Stimulated activated CD4-positive, alpha-beta T cell treated with anti-CD3 and anti-CD28 coated beads, Interleukin-1b, Interleukin-23, amount 100 ng/mL, for 24 hours (primary cell): ENCODE results near the gene ASCC1.
"Not testable (repeated sequence)": the region's sequence is repeated elsewhere in the genome, so short reads cannot be mapped to it uniquely, and the experiment has no call there.

ENCODE experiments used
- DNase-seq, 4 experiments: peaks; one replicate each; pipeline ENCODE4 v3.0.0-alpha.2; 2020; ENCODE audit warnings: low read depth in 4 of 4, low spot score in 1 of 4

Gene ASCC1

DNA sequence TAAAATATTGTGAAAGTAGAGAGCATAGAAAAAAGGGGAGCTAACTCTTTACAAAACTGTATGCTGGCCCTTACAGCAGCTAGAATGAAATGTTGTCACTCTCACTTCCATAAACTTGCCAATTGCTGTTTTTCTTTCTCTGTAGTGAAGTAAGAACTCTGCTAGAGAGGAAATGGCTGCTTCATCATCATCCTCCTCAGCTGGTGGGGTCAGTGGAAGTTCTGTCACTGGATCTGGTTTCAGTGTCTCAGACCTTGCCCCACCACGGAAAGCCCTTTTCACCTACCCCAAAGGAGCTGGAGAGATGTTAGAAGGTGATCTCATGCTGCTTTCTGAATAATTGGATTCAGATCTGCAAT lies 7.6 kb upstream of the ASCC1 start:
- DNase-seq, result no peak

DNA sequence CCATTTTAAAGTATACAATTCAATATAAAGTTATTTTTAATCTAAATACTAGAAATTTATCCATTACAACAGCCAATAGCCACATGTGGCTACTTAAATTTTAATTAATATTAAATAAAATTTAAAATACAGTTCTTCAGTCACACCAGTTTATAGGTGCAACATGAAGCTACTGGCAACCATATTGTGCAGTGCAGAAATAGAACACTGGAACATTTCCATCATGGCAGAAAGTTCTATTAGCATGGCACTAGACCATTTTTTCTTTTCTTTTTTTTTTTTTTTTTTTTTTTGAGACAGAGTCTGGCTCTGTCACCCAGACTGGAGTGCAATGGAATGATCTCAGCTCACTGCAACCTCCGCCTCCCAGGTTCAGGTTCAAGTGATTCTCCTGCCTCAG lies 5.2 kb upstream of the ASCC1 start:
- DNase-seq, result no peak

DNA sequence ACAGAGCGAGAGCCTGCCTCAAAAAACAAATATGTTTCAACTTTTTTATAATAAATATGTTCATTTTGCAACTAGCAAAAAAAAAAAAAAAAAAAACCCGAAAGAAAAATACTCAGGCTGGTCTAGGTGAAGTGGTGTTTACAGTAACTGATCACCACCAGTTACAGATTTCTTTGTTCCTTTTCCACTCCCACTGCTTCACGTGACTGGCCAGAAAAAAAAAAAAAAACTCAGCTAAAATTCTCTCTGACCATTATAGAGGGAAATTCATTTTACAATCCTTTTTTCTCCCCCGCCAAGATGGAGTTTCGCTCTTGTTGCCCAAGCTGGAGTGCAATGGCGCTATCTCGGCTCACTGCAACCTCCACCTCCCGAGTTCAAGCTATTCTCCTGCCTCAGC lies 4.6 kb upstream of the ASCC1 start:
- no peak for DNase-seq

DNA sequence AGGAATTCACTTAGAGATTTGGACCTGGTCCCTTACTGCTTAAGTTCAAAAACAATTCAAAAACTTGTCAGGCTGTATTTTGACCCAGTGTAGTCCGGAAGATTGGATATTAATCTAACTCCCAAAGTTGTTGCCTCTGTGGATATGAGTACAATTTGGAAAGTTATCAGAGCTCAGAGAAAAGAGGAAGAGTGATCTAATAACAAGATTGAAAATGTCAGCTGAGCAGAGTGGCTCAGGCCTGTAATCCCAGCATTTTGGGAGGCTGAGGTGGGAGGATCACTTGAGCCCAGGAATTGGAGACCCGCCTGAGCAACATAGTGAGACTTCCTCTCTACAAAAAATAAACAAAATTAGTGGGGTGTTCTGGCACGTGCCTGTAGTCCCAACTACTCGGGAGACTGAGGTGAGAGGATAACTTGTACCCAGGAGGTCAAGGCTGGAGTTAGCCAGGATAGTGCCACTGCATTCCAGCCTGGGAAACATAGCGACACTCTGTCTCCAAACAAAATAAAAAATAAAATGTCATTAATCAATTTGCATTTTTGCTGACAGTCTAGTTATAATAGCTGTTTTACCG lies 3.2 kb upstream of the ASCC1 start:
- no peak for DNase-seq

DNA sequence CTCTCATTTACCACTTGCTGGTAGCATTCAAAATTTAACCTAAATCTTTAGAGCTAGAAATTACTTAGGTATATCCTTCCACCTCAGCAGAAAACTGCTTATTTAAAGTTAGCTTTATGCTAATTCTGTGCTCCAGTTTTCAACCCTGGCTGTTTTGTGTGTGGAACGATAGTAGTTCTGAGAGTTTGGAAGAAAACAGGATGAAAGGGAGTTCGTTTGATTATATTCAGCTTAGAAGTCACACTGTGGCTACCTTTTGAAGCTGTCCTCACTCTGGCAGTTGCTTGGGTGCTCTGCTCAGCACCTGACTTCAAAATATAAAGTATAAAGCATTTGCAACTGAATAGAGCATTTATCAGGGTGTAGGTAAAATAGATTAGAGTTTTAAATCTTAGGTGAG lies 2.6 kb upstream of the ASCC1 start:
- no peak for DNase-seq

DNA sequence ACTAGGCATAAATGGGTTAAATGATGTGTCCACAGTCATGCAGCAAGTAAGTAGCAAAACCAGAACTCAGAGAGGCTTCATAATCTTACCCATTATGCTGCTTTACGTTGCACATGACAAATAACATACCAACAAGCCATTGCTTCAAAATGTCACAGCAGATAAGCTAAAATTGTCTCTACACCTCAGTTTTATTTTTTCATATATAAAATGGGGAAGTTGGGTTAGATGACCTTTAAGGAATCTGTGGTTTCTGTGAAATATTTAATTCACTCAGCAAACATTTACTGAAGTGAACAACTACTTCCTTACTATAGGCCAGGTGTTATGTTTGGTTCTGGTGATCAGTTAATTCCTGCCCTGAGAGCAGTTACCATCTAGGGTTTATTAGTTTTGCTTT lies 2.2 kb upstream of the ASCC1 start:
- DNase-seq, result no peak

DNA sequence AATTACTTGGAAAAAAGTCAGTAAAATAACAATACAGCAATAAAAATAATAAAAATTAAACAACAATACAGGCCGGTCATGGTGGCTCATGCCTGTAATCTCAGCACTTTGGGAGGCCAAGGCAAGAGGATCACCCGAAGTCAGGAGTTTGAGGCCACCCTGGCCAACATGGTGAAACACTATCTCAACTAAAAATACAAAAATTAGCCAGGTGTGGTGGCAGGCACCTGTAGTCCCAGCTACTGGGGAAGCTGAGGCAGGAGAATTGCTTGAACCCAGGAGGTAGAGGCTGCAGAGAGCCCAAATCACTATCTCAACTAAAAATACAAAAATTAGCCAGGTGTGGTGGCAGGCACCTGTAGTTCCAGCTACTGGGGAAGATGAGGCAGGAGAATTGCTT lies 4.2 kb downstream of the ASCC1 start:
- DNase-seq, result not testable (repeated sequence)

DNA sequence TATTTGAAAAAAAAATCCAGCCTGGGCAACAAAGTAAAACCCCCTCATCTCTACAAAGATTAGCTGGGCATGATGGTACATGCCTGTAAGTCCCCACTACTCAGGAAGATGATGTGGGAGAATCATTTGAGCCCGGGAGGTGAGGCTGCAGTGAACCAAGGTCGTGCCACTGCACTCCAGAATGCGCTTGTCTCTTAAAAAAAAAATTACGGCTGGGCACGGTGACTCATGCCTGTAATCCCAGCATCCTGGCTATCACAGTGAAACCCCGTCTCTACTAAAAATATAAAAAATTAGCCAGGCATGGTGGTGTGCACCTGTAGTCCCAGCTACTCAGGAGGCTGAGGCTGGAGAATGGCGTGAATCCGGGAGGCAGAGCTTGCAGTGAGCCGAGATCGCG lies 4.7 kb downstream of the ASCC1 start:
- DNase-seq, result not testable (repeated sequence)

DNA sequence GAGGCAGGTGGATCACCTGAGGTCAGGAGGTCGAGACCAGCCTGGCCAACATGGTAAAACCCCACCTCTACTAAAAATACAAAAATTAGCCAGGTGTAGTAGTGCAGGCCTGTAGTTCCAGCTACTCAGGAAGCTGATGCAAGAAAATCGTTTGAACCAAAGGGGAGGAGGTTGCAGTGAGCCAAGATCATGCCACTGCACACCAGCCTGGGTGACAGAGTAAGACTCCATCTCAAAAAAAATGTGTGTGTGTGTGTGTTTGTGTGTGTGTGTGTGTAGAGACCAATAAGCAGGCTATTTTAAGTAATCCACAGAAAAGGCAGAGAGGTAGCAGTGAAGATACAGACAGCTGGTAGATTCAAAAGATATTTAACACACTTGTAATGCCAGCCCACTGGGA lies 7.5 kb downstream of the ASCC1 start:
- DNase-seq, result not testable (repeated sequence)

DNA sequence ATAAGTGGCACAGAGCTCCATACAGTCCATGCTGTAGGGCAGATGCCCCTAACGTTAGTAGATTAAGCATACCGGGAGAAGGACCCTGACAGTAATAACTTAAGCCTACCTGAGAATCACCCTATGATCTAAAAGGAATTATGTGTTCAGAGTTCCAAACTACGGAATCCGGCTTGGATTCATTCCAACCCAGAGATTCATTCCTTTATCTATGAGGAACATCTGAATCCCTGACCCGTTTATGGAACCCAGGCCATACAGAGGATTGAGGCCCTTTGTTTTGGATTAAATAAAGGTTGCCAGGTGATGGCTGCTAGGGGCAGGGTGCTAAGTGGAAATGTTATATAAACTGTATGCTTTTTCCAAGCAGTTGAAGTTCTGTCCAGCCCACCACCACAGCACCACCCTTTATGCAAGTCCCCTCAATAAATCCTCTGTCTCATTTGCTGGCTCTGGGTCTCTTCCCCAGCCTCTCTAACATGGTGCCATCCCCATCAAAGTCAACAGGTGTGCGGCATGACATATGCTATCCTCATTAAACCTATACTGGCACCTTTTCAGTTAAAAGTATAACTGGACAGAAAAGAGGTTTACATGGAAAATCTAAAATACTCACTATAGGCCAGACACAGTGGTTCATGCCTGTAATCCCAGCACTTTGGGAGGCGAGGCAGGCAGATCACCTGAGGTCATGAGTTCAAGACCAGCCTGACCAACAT lies 9.4 kb downstream of the ASCC1 start:
- DNase-seq, result no peak

DNA sequence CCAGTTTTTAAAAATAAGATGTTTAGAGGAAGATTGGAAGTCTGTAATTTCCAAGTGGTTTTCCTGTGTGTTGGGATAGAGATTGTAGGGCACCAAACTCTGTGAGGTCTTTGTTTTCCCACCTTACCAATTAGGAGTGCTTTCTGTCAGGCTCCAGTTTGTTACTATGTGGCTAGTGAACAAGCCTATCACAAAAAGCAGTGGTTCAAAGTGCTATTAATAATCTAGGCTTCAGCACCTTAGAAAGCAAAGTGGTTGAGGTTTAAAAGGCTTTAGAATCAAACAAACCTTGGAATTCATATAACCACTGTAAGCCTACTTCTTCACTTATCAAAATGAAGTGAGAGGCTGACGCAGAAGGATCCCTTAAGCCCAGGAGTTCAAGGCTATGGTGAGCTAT lies 11.4 kb downstream of the ASCC1 start:
- no peak for DNase-seq

DNA sequence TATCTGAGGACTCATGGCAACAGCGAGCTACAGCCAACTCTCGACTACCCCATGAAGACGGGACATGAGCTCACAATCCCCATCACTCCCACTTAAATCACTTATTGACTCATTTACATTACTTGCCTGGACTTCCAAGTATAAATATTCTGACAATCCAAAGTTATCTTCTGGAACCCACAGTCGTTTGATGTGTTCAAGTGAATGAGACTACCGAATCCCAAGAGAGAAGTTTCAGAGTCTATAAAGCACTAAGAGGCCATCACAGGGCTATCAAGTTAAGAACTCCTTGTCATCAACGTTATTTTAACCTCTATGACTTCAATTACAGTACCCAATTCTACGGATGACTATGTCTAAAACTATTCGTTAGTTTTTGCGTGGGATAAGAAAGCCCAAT lies 11.8 kb downstream of the ASCC1 start:
- no peak for DNase-seq

DNA sequence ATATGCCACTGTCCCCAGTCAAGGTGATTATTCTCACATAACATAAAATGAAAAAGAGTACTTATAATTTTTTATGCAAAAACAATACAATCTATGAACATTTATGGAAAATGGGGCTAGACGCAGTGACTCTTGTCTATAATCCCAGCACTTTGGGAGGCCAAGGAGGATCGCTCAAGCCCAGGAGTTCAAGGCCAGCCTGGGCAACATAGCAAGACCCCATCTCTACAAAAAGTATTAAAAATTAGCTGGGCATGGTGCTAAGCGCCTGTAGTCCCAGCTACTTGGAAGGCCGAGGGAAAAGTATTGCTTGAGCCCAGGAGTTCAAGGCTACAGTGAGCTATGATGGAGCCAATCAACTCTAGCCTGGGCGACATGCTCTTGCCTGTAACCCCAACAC lies 14.8 kb downstream of the ASCC1 start:
- no peak for DNase-seq

DNA sequence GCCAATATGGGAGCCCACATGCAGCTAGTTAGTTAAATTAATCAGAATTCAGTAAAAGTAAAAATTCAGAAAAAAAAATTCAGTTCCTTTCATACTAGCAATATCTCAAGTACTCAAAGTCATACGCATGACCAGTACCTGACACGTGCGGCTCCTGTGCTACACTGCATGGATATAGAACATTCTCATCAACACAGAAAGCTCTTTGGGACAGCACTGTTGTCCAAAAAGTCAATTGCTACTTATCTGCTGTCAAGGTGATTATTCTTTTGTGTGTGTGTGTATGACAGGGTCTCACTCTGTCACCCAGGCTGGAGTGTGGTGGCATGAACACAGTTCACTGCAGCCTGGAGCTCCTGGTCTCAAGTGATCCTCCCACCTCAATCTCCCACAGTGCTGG lies 15.2 kb downstream of the ASCC1 start:
- DNase-seq, result no peak

DNA sequence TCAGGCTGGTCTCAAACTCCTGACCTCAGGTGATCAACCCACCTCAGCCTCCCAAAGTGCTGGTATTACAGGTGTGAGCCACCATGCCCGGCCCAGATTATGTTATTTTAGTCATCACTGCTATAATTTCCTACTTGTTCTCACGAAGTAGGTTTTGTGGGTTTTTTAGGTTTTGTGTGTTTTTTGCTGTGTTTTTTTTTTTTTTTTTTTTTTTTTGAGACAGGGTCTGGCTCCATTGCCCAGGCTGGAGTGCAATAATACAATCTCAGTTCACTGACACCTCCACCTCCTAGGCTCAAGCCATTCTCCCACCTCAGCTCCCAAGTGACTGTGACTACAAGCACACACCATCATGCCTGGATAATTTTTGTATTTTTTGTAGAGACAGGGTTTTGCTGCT lies 21.1 kb downstream of the ASCC1 start:
- DNase-seq, result no peak

DNA sequence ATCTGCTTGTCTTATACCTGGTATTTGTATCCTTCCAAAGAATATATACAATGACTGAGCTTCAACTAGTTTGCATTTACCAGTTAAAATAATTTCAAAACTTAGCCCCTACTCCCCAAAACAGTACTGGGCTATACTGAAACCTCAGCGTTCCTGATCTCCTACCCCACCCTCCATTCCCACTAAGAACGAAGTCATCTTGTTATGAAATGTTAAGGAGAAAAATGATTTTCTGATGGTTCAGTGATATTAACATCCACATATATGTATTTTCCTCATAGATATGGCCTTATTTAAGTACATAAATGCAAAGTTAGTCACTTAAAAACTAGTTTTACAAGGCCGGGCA lies 29.1 kb downstream of the ASCC1 start:
- DNase-seq, result no peak

DNA sequence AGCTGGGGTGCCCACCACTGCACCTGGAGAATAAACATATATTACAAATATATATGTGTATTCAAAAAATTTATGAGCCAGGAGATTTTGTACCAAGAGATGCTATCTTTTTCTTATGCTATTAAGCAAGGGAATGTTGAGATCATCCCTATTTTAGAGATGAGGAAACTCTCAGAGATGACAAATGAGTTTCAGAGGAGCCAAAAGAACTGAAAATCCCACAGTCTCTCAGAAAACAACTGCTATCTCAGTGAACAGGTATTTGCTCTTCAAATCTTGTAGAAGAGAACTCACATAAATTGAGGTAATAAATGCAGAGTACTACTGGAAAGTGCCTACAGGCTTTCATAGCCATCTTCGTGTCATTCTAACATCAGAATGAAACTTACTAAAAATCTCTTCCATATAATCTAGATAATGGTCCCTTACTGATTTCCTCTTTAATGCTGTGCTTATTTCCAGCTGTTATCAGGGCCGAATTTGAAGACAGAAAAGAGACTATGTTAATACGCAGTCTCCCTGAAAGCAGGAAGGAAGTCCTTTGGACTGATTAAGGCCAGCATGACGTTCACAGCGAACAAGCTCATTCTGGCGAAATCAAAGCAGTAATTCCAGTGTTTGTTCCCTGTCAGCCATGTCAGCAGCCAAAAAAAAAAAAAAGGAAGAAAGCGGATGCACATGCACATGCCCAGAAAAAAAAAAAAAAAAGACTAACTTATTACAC lies 29.7 kb downstream of the ASCC1 start:
- DNase-seq, result no peak

DNA sequence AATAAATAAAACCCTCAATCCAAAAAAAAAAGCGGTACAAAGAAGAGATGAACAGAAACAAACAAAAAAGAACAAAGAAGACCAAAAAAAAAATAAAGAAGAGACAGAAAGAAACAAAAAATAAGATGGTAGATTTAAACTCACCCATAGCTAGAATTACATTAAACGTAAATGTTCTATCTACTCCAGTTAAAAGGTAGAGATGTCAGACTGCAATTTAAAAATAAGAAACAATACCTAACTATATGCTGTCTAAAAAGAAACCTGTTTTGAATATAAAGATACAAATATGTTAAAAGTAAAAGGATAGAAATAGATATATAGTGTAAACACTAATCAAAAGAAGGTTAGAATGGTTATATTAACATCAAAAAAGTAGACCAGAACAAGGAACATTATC lies 31.9 kb downstream of the ASCC1 start:
- no peak for DNase-seq

DNA sequence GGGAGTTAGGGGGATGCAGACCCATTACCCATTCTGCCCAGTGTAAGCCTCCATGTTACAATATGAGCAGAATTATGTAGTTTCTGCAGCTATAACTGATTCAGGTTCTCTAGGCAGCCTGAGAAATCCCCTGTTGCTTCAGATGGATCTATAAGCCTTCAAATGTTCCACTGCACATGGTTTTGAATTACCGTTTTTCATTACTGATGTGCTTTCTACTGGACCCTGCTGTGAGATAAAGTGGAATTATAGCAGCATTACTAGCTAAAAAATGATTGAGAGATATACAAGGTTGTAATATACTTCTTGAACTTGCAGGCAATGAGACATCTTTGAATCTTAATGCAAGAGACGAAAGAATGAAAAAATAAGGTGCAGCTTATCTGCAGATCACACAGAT lies 38.6 kb downstream of the ASCC1 start:
- no peak for DNase-seq

DNA sequence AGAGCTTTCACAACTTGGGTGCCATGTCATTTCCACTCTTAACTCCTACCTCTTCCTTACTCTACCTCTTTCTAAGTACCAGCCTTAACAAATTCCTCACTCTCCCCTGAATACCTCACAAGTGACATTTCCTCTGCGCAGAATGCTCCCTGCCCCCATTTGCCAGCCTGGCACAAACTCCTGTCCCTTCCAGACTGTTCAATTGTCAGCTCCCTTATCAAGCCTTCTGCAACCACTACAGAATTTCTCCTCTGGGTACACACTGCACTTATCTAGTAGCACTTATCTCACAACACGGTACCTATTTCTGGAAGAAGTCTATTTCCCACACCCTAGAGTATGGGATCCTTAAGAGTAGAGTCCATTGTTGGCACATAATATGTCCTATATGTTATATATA lies 39.4 kb downstream of the ASCC1 start:
- no peak for DNase-seq

DNA sequence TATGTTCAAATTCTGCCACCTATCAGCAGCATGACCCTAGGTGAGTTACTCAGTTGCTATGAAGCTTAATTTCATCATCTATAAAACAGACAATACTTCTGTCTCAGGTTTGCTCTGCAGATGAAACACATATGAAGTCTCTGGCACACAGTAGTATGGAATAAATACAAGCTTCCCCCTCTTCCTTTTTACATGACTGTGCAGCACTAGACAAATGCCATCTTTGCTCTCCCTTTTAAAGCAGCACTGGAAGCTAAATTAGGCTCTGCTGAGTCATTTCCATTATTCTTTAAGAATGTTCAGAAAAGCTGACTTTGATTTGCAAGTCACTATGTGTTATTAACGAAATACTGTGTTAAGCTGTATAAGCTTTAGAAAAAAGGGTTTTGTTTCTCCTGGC lies 40.9 kb downstream of the ASCC1 start:
- no peak for DNase-seq

DNA sequence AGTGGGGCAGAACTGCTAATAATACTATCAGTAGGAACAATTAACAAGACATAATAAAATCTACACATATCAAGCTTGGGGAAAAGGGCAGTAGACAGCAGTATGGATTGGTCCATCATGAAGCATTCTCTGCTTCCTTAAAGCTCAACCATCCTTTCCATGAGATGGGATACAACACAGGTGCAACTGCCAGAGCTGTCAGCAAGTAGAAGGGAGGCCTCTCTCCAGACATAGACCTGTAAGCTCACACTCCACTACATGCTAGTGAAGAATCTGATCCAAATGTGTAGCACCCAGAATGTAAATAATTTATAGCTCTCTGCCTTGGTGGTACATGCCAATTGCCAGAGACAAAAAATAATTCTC lies 41.8 kb downstream of the ASCC1 start:
- no peak for DNase-seq
